ENCODE data around the gene HOMER3.
A peak's percentile ranks its signal among the peaks of the same experiment; 100 is the strongest.

HOMER3 gene

GRCh38 chr19:18940769-18941627 lies at the start of gene HOMER3:
Gene HOMER3, minus strand, starts transcription at chr19:18941217. Its CDS starts 2,235 bp downstream, at chr19:18938982.
- peak; percentile 56 to 74 (median 68) for DNase-seq

- DNase-seq = no peak
These were observed 49.2 kb upstream of the HOMER3 start for GRCh38 chr19:18990128-18990708.

GRCh38 chr19:18989316-18989715 lies 48.3 kb upstream of the HOMER3 start:
- DNase-seq = no peak

GRCh38 chr19:18987456-18987855 lies 46.4 kb upstream of the HOMER3 start:
- no peak for DNase-seq

GRCh38 chr19:18985257-18985656 lies 44.2 kb upstream of the HOMER3 start:
- DNase-seq = no peak

- DNase-seq = no peak
These were observed 43.2 kb upstream of the HOMER3 start for GRCh38 chr19:18984251-18984650.

- DNase-seq = no peak
These were observed 41.7 kb upstream of the HOMER3 start for GRCh38 chr19:18982669-18983068.

GRCh38 chr19:18980432-18981020 lies 39.5 kb upstream of the HOMER3 start:
- DNase-seq = no peak

- DNase-seq = no peak
These were observed 37.6 kb upstream of the HOMER3 start for GRCh38 chr19:18978616-18979015.

GRCh38 chr19:18975869-18976268 lies 34.9 kb upstream of the HOMER3 start:
- DNase-seq = no peak

- no peak for DNase-seq
These were observed 34.0 kb upstream of the HOMER3 start for GRCh38 chr19:18975011-18975410.

- DNase-seq = no peak
These were observed 31.8 kb upstream of the HOMER3 start for GRCh38 chr19:18972851-18973250.

GRCh38 chr19:18972301-18972811 lies 31.3 kb upstream of the HOMER3 start:
- DNase-seq = no peak

GRCh38 chr19:18969931-18970659 lies 29.1 kb upstream of the HOMER3 start:
- DNase-seq = no peak

- DNase-seq = no peak
These were observed 26.5 kb upstream of the HOMER3 start for GRCh38 chr19:18967358-18968146.

- no peak for DNase-seq
These were observed 25.3 kb upstream of the HOMER3 start for GRCh38 chr19:18966307-18966706.

- no peak for DNase-seq
These were observed 23.1 kb upstream of the HOMER3 start for GRCh38 chr19:18964121-18964520.

- DNase-seq = no peak
These were observed 21.0 kb upstream of the HOMER3 start for GRCh38 chr19:18961767-18962620.

GRCh38 chr19:18960370-18960769 lies 19.4 kb upstream of the HOMER3 start:
- DNase-seq = no peak

GRCh38 chr19:18955042-18955441 lies 14.0 kb upstream of the HOMER3 start:
- no peak for DNase-seq

- no peak for DNase-seq
These were observed 13.1 kb upstream of the HOMER3 start for GRCh38 chr19:18954094-18954493.

Data from activated CD4-positive, CD25-positive, alpha-beta regulatory T cell (primary cell).